Parathyroid adenoma (tissue), 2 donors: Measurements from ENCODE around the gene CACNB2.

ENCODE experiments used
- H2AFZ ChIP-seq: fragments of 300-600 bp; sonication (generic); one replicate; pipeline ENCODE4 v1.7.0; 2017; ENCODE audit warnings: antibody characterized with exemption, mild to moderate bottlenecking
- H3K27ac ChIP-seq: fragments of 300-600 bp; sonication (generic); one replicate; pipeline ENCODE4 v1.7.0; 2017
- H3K27me3 ChIP-seq: fragments of 300-600 bp; sonication (generic); one replicate; pipeline ENCODE4 v1.7.0; 2017; ENCODE audit warnings: low read length; ENCODE audit not compliant: control insufficient read depth, insufficient read depth
- H3K36me3 ChIP-seq: fragments of 300-600 bp; sonication (generic); one replicate; pipeline ENCODE4 v1.7.0; 2017; ENCODE audit warnings: low read length; ENCODE audit not compliant: control insufficient read depth, insufficient read depth
- H3K4me1 ChIP-seq: fragments of 300-600 bp; sonication (generic); one replicate; pipeline ENCODE4 v1.7.0; 2017; ENCODE audit warnings: control low read depth
- H3K4me2 ChIP-seq: fragments of 300-600 bp; sonication (generic); one replicate; pipeline ENCODE4 v1.7.0; 2017; ENCODE audit warnings: low read length
- H3K4me3 ChIP-seq: fragments of 300-600 bp; sonication (generic); one replicate; pipeline ENCODE4 v1.7.0; 2017; ENCODE audit warnings: low read depth, low read length
- H3K79me2 ChIP-seq: fragments of 300-600 bp; sonication (generic); one replicate; pipeline ENCODE4 v1.7.0; 2017; ENCODE audit warnings: control low read depth
- H3K9ac ChIP-seq: fragments of 300-600 bp; sonication (generic); one replicate; pipeline ENCODE4 v1.7.0; 2017; ENCODE audit warnings: mild to moderate bottlenecking
- H3K9me3 ChIP-seq: fragments of 300-600 bp; sonication (generic); one replicate; pipeline ENCODE4 v1.7.0; 2017; ENCODE audit warnings: low read length; ENCODE audit not compliant: control insufficient read depth
- TF ChIP-seq, protein P1 (sequence below): fragments of 300-600 bp; sonication (generic); IDR thresholded peaks from one replicate; pipeline ENCODE4 v1.7.0; 2017; ENCODE audit warnings: antibody characterized with exemption, mild to moderate bottlenecking
- donor health status: primary hyperparathyroidism.

CACNB2 gene

DNA sequence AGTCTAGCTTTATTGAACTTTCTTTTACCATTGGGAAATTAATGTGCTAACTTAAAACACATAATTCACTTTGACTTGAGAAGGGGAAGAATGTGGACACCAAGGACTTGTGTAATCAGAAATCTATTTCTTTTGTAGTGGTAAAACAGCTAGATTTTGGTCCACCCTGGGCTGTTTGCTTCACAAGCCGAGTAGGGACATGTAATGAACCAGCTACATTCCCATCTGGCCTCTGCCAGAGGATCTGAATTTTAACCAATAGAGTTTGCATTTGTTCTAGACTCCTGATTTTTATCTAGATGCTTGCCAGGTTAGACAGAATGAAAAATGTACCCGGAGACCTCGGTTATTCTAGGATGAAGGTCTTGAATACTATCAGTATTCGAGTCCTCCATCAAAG, 1.9 kb downstream of the CACNB2 start:
- Histone ChIP-seq H3K4me1 (no peaks in the 10 kb centered on the region), H3K9ac (no peak overlapping the region), H3K79me2 (no peaks in the 10 kb centered on the region), H3K27ac (no peak overlapping the region), H3K4me3 (no peak overlapping the region), H3K36me3 (no peaks in the 10 kb centered on the region), H3K9me3 (no peaks in the 10 kb centered on the region), H3K27me3 (no peaks in the 10 kb centered on the region), H2AFZ (no peak overlapping the region), H3K4me2 (no peak overlapping the region)
- TF ChIP-seq, protein P1, sequence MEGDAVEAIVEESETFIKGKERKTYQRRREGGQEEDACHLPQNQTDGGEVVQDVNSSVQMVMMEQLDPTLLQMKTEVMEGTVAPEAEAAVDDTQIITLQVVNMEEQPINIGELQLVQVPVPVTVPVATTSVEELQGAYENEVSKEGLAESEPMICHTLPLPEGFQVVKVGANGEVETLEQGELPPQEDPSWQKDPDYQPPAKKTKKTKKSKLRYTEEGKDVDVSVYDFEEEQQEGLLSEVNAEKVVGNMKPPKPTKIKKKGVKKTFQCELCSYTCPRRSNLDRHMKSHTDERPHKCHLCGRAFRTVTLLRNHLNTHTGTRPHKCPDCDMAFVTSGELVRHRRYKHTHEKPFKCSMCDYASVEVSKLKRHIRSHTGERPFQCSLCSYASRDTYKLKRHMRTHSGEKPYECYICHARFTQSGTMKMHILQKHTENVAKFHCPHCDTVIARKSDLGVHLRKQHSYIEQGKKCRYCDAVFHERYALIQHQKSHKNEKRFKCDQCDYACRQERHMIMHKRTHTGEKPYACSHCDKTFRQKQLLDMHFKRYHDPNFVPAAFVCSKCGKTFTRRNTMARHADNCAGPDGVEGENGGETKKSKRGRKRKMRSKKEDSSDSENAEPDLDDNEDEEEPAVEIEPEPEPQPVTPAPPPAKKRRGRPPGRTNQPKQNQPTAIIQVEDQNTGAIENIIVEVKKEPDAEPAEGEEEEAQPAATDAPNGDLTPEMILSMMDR, result no peak

DNA sequence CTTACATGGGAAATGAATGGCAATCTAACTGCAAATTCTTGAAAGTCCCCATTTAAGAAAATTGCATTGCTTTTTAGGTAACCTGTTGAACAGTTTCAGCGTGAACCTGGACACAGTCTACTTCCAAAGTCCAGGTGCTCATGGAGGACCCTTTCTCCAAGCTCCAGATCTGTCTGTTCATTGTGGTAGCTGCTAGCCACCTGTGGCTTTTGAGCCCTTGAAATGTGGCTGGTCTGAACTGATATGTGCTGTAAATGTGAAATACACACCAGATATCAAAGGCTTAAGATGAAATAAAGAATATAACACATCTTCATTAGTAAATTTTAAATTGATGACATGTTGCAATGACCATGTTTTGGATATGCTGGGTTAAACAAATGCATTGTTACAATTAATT, 4.2 kb downstream of the CACNB2 start:
- H3K4me3 ChIP-seq, result no peak overlapping the region
- TF ChIP-seq, protein P1, result no peak
- no peak overlapping the region for H3K4me2 ChIP-seq
- H3K27ac ChIP-seq, result no peak overlapping the region
- no peaks in the 10 kb centered on the region for H3K27me3 ChIP-seq
- no peak overlapping the region for H2AFZ ChIP-seq
- H3K36me3 ChIP-seq, result no peaks in the 10 kb centered on the region
- H3K79me2 ChIP-seq, result no peaks in the 10 kb centered on the region
- no peaks in the 10 kb centered on the region for H3K9me3 ChIP-seq
- H3K4me1 ChIP-seq, result no peaks in the 10 kb centered on the region
- H3K9ac ChIP-seq, result no peak overlapping the region

DNA sequence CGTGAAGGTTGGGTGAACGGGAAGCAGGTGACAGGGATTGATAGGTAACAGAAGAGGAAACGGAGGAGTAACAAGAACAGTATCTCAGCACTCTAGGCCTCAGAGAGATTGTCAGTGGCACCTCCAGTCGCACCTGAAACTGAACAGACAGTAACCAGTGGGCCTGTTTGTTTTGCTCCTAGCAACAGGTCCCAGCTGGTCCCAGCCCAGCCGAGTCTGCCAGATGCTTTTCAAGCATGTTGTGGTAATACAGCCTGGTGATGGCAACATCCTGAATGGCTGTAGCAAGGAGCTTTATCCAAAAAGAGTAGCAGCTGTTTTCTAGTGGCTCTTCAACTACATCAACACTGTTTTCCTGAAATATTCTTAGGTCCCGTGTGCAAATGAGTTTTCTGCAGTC, 4.7 kb downstream of the CACNB2 start:
- H2AFZ ChIP-seq, result no peak overlapping the region
- H3K27me3 ChIP-seq, result no peaks in the 10 kb centered on the region
- no peak overlapping the region for H3K4me2 ChIP-seq
- no peaks in the 10 kb centered on the region for H3K9me3 ChIP-seq
- no peaks in the 10 kb centered on the region for H3K4me1 ChIP-seq
- no peak overlapping the region for H3K4me3 ChIP-seq
- no peaks in the 10 kb centered on the region for H3K79me2 ChIP-seq
- TF ChIP-seq, protein P1, result no peak
- no peaks in the 10 kb centered on the region for H3K36me3 ChIP-seq
- H3K9ac ChIP-seq, result no peak overlapping the region
- H3K27ac ChIP-seq, result no peak overlapping the region

DNA sequence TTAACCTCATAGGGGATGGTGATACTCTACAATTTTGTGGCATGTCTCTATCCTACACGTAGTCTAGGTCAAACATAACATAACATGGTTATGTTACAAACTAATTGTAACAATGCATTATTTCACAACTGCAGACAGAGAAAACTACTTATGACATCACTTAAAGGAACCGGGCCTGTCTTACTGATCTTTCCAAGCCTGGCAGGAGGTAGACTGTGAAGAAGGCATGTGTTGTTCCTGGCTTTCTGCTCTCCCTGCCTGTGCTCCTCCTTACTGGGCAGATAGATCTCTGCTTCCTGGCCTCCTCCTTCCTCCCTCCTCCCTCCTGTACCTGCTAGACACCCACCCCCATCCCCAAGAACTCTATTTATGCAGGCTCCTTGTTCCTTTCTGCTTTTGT, 5.4 kb downstream of the CACNB2 start:
- H3K36me3 ChIP-seq, result no peaks in the 10 kb centered on the region
- H3K9me3 ChIP-seq, result no peaks in the 10 kb centered on the region
- no peak overlapping the region for H3K4me3 ChIP-seq
- no peaks in the 10 kb centered on the region for H3K79me2 ChIP-seq
- H3K27ac ChIP-seq, result no peak overlapping the region
- H3K27me3 ChIP-seq, result no peaks in the 10 kb centered on the region
- H3K9ac ChIP-seq, result no peak overlapping the region
- TF ChIP-seq, protein P1, result no peak
- H3K4me2 ChIP-seq, result no peak overlapping the region
- H3K4me1 ChIP-seq, result no peaks in the 10 kb centered on the region
- no peak overlapping the region for H2AFZ ChIP-seq

DNA sequence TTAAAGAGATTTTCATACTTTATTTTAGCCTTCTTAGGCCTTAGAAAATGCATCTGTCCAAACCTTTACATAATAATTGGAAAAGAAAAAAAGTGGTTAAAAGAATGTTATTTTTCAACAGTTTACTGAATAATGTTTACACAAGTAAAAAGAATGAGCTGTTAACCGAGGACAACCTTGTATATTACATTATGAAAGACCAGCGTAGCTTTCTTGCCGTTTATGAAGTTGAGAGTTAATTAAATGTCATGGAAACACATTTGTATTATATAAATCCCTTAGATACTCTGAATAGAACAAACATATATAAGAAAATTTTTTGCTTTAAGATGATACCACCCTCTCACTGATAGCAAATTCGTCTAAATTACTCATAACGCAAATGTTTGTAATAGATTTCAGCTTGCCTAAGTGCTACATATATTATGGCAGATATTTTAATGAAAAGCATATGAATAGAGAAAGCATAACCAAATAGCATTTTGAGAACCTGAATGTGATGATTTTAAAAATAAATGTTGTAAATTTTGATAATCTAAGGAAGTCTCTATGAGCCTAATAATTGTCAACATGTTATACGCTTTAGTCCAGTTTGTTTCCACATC, 9.1 kb downstream of the CACNB2 start:
- TF ChIP-seq, protein P1, result no peak
- no peak overlapping the region for H3K27ac ChIP-seq
- H3K27me3 ChIP-seq, result no peaks in the 10 kb centered on the region
- no peak overlapping the region for H2AFZ ChIP-seq
- no peaks in the 10 kb centered on the region for H3K36me3 ChIP-seq
- no peaks in the 10 kb centered on the region for H3K4me1 ChIP-seq
- H3K4me2 ChIP-seq, result no peak overlapping the region
- H3K79me2 ChIP-seq, result no peaks in the 10 kb centered on the region
- H3K9ac ChIP-seq, result no peak overlapping the region
- H3K4me3 ChIP-seq, result no peak overlapping the region
- no peaks in the 10 kb centered on the region for H3K9me3 ChIP-seq
